ENCODE measurements around the gene SPACA9.

- TF ChIP-seq CTCF (IDR thresholded peaks at IDR 0.05 in 2 of 3, conservative IDR thresholded peaks at IDR 0.05 in 1 of 3; ENCODE audit: control insufficient read depth in 2 of 3, extremely low read depth in 1 of 3, insufficient read depth in 1 of 3, low read depth in 3 of 3, low read length in 3 of 3) (no peak), SP1 (IDR thresholded peaks at IDR 0.05; ENCODE audit: low read depth, low read length) (no peak), POLR2A (IDR thresholded peaks at IDR 0.05; ENCODE audit: low read depth, low read length) (no peak), NR2C1 (IDR thresholded peaks at IDR 0.05) (no peak), ETV6 (conservative IDR thresholded peaks at IDR 0.05 in 1 of 2, IDR thresholded peaks at IDR 0.05 in 1 of 2; ENCODE audit: borderline replicate concordance in 1 of 2, low read depth in 1 of 2) (no peak), YY1 (IDR thresholded peaks at IDR 0.05; ENCODE audit: low read depth, low read length) (no peak), EGR1 (IDR thresholded peaks at IDR 0.05; ENCODE audit: borderline replicate concordance in 1 of 2, low read depth in 2 of 2, low read length in 2 of 2) (no peak), JUNB (IDR thresholded peaks at IDR 0.05) (no peak), EZH2 (IDR thresholded peaks at IDR 0.05; ENCODE audit: borderline replicate concordance, control insufficient read depth, low read depth, low read length) (no peak), MAX (IDR thresholded peaks at IDR 0.05; ENCODE audit: low read depth, low read length) (no peak), CEBPB (IDR thresholded peaks at IDR 0.05; ENCODE audit: borderline replicate concordance in 1 of 2, low read depth in 2 of 2, low read length in 2 of 2) (no peak), BRCA1 (IDR thresholded peaks at IDR 0.05; ENCODE audit: low read depth, low read length) (no peak)
Measured at GRCh38 chr9:132857616-132858342, 20.9 kb upstream of the SPACA9 start.

Data from GM12878 (cell line).